GM10847 (cell line): ENCODE measurements around the gene CADM2.

Source experiments
- POLR2A ChIP-seq: IDR thresholded peaks from 2 replicates; pipeline ENCODE4 v1.6.1; 2011; ENCODE audit not compliant: insufficient read length; ENCODE audit errors: extremely low read depth

The CADM2 gene

GRCh38 chr3:85007195-85008094 lies 48.7 kb downstream of the CADM2 start:
- no peak for TF ChIP-seq POLR2A

GRCh38 chr3:85020828-85021227 lies 62.0 kb downstream of the CADM2 start:
- TF ChIP-seq POLR2A, result no peak

GRCh38 chr3:85030052-85030451 lies 71.3 kb downstream of the CADM2 start:
- no peak for TF ChIP-seq POLR2A

GRCh38 chr3:85037203-85037602 lies 78.4 kb downstream of the CADM2 start:
- TF ChIP-seq POLR2A, result no peak

GRCh38 chr3:85041001-85041400 lies 82.2 kb downstream of the CADM2 start:
- TF ChIP-seq POLR2A, result no peak

GRCh38 chr3:85041562-85042055 lies 82.8 kb downstream of the CADM2 start:
- TF ChIP-seq POLR2A, result no peak

- no peak for TF ChIP-seq POLR2A
Measured at GRCh38 chr3:85050821-85051220, 92.0 kb downstream of the CADM2 start.

GRCh38 chr3:85051786-85052185 lies 93.0 kb downstream of the CADM2 start:
- TF ChIP-seq POLR2A, result no peak

GRCh38 chr3:85053626-85054025 lies 94.8 kb downstream of the CADM2 start:
- no peak for TF ChIP-seq POLR2A

- no peak for TF ChIP-seq POLR2A
Measured at GRCh38 chr3:85054579-85054978, 95.8 kb downstream of the CADM2 start.

- TF ChIP-seq POLR2A, result no peak
Measured at GRCh38 chr3:85068911-85069310, 110.1 kb downstream of the CADM2 start.

- TF ChIP-seq POLR2A, result no peak
Measured at GRCh38 chr3:85074003-85074402, 115.2 kb downstream of the CADM2 start.

GRCh38 chr3:85075663-85076062 lies 116.9 kb downstream of the CADM2 start:
- TF ChIP-seq POLR2A, result no peak

- no peak for TF ChIP-seq POLR2A
Measured at GRCh38 chr3:85077018-85077417, 118.2 kb downstream of the CADM2 start.

GRCh38 chr3:85081191-85081906 lies 122.6 kb downstream of the CADM2 start:
- TF ChIP-seq POLR2A, result no peak

GRCh38 chr3:85090495-85090894 lies 131.7 kb downstream of the CADM2 start:
- no peak for TF ChIP-seq POLR2A
